ENCODE measurements around the gene VGLL4. TPM values are rescaled to one million over a fixed set of nuclear protein-coding genes. Genes with fewer than 3 reads are reported as not detected.

Gene VGLL4
- total and polyA plus RNA-seq, 2 experiments from 2014 or later, result 30.9 to 46.5 TPM

DNA sequence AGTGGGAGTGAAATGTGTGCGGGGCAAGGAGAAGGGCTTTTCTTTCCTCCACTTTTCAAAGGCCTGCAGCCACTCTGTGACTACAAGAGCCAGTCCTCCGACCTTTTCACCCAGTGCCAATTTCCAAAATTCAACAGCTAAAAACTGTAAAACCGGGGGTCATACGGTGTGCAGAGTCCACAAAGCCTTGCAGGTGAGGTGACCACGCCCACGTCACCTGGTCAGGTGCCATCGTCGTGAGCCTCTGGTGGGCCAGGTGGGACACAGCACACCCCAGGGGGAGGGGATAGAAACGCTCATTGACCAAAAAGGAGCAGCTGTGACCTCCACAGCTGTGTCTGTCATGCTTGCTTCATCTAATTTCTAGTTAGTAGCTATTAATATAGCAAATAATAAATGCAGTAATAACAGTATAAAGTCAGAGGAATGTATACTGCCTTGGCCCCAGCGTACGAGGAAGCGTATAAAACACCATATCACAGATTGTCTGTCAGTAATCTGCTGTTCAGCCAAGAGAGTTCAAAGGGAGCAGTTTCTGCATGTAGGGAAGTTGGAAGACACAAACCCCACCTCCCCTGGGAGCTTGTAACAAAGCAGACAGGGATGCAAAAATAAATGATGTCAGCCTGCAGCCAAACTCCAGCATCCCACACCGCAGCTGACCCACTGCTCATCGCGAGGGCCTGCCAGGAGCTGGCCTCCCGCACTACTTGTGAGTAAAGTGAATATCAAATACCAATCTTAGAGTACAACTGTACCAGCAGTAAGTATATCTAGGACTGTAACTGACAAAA, 86.7 kb downstream of the VGLL4 start:
- Histone ChIP-seq H3K27me3 (replicated peaks; ENCODE audit: insufficient read depth) (no peaks in the 10 kb centered on the region), H3K4me3 (no peak overlapping the region), H3K9me2 (ENCODE audit: insufficient read depth) (no peaks in the 10 kb centered on the region), H3K79me2 (ENCODE audit: insufficient read depth) (peaks cover 73% of the 10 kb centered on the region), H3K36me3 (ENCODE audit: low read depth) (peaks cover 7% of the 10 kb centered on the region; the same call in 1 of the 2 replicates), H3K4me1 (ENCODE audit: insufficient read depth) (peaks cover 21% of the 10 kb centered on the region), H3K9ac (peak overlapping the region; percentile 68), H3K9me3 (ENCODE audit: low read depth) (no peaks in the 10 kb centered on the region), H3F3A (ENCODE audit: insufficient read depth) (peaks cover 30% of the 10 kb centered on the region), H3K27ac (peak overlapping the region; percentile 85), H2AFZ (no peak overlapping the region), H4K20me1 (ENCODE audit: insufficient read depth) (no peaks in the 10 kb centered on the region), H3K4me2 (ENCODE audit: unreplicated experiment) (peak overlapping the region; percentile 13)
- 46 to 47% methylated on average over 16 of the region's 16 CpGs for WGBS, 2 experiments (ENCODE audit: low coverage in 1 of 2, low lambda C conversion rate in 2 of 2, missing lambda C conversion rate in 2 of 2)
- no peak for TF ChIP-seq EZH2 (IDR thresholded peaks at IDR 0.05; ENCODE audit: insufficient read depth, poor library complexity, severe bottlenecking)
- no peak for TF ChIP-seq EZH2phosphoT487 (IDR thresholded peaks at IDR 0.05; ENCODE audit: insufficient read depth, low read depth)
- DNase-seq, result peak; percentile 94
- in situ Hi-C loops (cut with MboI), result no loop called here

- no peak for DNase-seq
- H4K20me1 ChIP-seq (ENCODE audit: insufficient read depth), result no peaks in the 10 kb centered on the region
- 93 to 94% methylated on average over 22 to 23 of the region's 23 CpGs for WGBS, 2 experiments (ENCODE audit: low coverage in 1 of 2, low lambda C conversion rate in 2 of 2, missing lambda C conversion rate in 2 of 2)
Observed at GRCh38 chr3:11555881-11556633, 87.7 kb downstream of the VGLL4 start.

DNA sequence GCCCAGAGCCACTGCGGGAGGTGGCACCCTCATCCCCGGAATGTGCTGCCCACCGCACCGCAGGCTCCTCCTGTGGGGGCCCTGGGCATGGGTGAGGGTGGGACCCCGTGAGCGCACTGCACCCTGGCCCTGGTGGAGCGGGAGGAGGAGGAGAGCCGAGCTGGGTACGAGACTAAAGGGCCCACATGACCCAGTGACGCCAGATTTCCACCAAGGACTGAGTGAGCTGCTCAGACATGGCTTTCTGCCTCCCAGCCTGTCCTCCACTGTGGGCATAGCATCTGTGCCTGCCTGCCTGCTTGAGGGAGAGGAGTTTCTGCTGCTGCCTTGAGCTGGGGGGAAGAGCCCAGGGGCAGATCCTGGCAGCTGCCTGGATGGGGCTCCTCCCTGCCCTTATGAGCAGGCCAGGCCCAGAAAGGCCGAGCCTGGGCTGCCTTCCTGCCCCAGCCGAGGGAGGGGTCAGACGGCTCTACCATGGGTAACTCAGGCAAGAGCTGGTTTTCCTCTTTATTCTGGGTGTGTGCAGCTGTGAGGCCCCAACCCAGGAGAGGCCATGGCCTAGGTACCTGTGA, 88.4 kb downstream of the VGLL4 start:
- no peak overlapping the region for H3K4me3 ChIP-seq
- peaks cover 36% of the 10 kb centered on the region for H3K4me1 ChIP-seq (ENCODE audit: insufficient read depth)
- H4K20me1 ChIP-seq (ENCODE audit: insufficient read depth), result no peaks in the 10 kb centered on the region
- H2AFZ ChIP-seq, result no peak overlapping the region
- peaks cover 6% of the 10 kb centered on the region; the same call in 1 of the 2 replicates for H3K36me3 ChIP-seq (ENCODE audit: low read depth)
- H3K79me2 ChIP-seq (ENCODE audit: insufficient read depth), result peaks cover 65% of the 10 kb centered on the region
- no peak overlapping the region; the same call in 1 of the 2 replicates for H3K27ac ChIP-seq
- 81 to 90% methylated on average over 13 of the region's 13 CpGs for whole genome bisulfite sequencing, 2 experiments (ENCODE audit: low coverage in 1 of 2, low lambda C conversion rate in 2 of 2, missing lambda C conversion rate in 2 of 2)
- H3K9me2 ChIP-seq (ENCODE audit: insufficient read depth), result no peaks in the 10 kb centered on the region
- TF ChIP-seq EZH2phosphoT487 (IDR thresholded peaks at IDR 0.05; ENCODE audit: insufficient read depth, low read depth) (no peak), EZH2 (IDR thresholded peaks at IDR 0.05; ENCODE audit: insufficient read depth, poor library complexity, severe bottlenecking) (no peak)
- no peak overlapping the region for H3K4me2 ChIP-seq (ENCODE audit: unreplicated experiment)
- no peaks in the 10 kb centered on the region for H3K27me3 ChIP-seq (replicated peaks; ENCODE audit: insufficient read depth)
- peaks cover 45% of the 10 kb centered on the region for H3F3A ChIP-seq (ENCODE audit: insufficient read depth)
- H3K9me3 ChIP-seq (ENCODE audit: low read depth), result no peaks in the 10 kb centered on the region
- H3K9ac ChIP-seq, result no peak overlapping the region
- no peak for DNase-seq
- in situ Hi-C loops (cut with MboI), result no loop called here

More at GRCh38 chr3:11555881-11556633, 87.7 kb downstream of the VGLL4 start:
- Histone ChIP-seq H3K9me2 (ENCODE audit: insufficient read depth) (no peaks in the 10 kb centered on the region), H3K27ac (peak overlapping the region; percentile 85; the same call in 1 of the 2 replicates), H3K36me3 (ENCODE audit: low read depth) (peaks cover 6% of the 10 kb centered on the region; the same call in 1 of the 2 replicates), H3K79me2 (ENCODE audit: insufficient read depth) (peaks cover 71% of the 10 kb centered on the region), H3K4me2 (ENCODE audit: unreplicated experiment) (no peak overlapping the region), H2AFZ (no peak overlapping the region), H3K9me3 (ENCODE audit: low read depth) (no peaks in the 10 kb centered on the region), H3K9ac (no peak overlapping the region), H3K4me1 (ENCODE audit: insufficient read depth) (peaks cover 29% of the 10 kb centered on the region), H3K27me3 (replicated peaks; ENCODE audit: insufficient read depth) (no peaks in the 10 kb centered on the region), H3K4me3 (no peak overlapping the region), H3F3A (ENCODE audit: insufficient read depth) (peaks cover 38% of the 10 kb centered on the region)
- in situ Hi-C loops (cut with MboI), result no loop called here
- TF ChIP-seq EZH2phosphoT487 (IDR thresholded peaks at IDR 0.05; ENCODE audit: insufficient read depth, low read depth) (no peak), EZH2 (IDR thresholded peaks at IDR 0.05; ENCODE audit: insufficient read depth, poor library complexity, severe bottlenecking) (no peak)

- Histone ChIP-seq H2AFZ (no peak overlapping the region), H3K9me2 (ENCODE audit: insufficient read depth) (no peaks in the 10 kb centered on the region)
- DNase-seq, result no peak
Observed at GRCh38 chr3:11554666-11555065, 89.0 kb downstream of the VGLL4 start.

More at GRCh38 chr3:11554666-11555065, 89.0 kb downstream of the VGLL4 start:
- peaks cover 43% of the 10 kb centered on the region for H3K4me1 ChIP-seq (ENCODE audit: insufficient read depth)
- H3K27me3 ChIP-seq (replicated peaks; ENCODE audit: insufficient read depth), result no peaks in the 10 kb centered on the region
- H3K9me3 ChIP-seq (ENCODE audit: low read depth), result no peaks in the 10 kb centered on the region
- 95 to 100% methylated on average over 11 to 12 of the region's 12 CpGs for WGBS, 2 experiments (ENCODE audit: low coverage in 1 of 2, low lambda C conversion rate in 2 of 2, missing lambda C conversion rate in 2 of 2)
- H3K9ac ChIP-seq, result no peak overlapping the region
- H3K36me3 ChIP-seq (ENCODE audit: low read depth), result peaks cover 6% of the 10 kb centered on the region; the same call in 1 of the 2 replicates
- H3K4me2 ChIP-seq (ENCODE audit: unreplicated experiment), result no peak overlapping the region
- in situ Hi-C loops (cut with MboI), result no loop called here
- H3K4me3 ChIP-seq, result no peak overlapping the region
- peaks cover 59% of the 10 kb centered on the region for H3K79me2 ChIP-seq (ENCODE audit: insufficient read depth)
- TF ChIP-seq EZH2phosphoT487 (IDR thresholded peaks at IDR 0.05; ENCODE audit: insufficient read depth, low read depth), result no peak
- no peak for TF ChIP-seq EZH2 (IDR thresholded peaks at IDR 0.05; ENCODE audit: insufficient read depth, poor library complexity, severe bottlenecking)
- H3K27ac ChIP-seq, result no peak overlapping the region
- peaks cover 51% of the 10 kb centered on the region for H3F3A ChIP-seq (ENCODE audit: insufficient read depth)
- no peaks in the 10 kb centered on the region for H4K20me1 ChIP-seq (ENCODE audit: insufficient read depth)

Measured in GM23248 (cell line).